ENCODE data around the gene COL4A6.

GRCh38 chrX:108162265-108162664 lies 276.0 kb downstream of the COL4A6 start:
- TF ChIP-seq EZH2phosphoT487 (IDR thresholded peaks at IDR 0.05): no peak
- TF ChIP-seq, protein P1, sequence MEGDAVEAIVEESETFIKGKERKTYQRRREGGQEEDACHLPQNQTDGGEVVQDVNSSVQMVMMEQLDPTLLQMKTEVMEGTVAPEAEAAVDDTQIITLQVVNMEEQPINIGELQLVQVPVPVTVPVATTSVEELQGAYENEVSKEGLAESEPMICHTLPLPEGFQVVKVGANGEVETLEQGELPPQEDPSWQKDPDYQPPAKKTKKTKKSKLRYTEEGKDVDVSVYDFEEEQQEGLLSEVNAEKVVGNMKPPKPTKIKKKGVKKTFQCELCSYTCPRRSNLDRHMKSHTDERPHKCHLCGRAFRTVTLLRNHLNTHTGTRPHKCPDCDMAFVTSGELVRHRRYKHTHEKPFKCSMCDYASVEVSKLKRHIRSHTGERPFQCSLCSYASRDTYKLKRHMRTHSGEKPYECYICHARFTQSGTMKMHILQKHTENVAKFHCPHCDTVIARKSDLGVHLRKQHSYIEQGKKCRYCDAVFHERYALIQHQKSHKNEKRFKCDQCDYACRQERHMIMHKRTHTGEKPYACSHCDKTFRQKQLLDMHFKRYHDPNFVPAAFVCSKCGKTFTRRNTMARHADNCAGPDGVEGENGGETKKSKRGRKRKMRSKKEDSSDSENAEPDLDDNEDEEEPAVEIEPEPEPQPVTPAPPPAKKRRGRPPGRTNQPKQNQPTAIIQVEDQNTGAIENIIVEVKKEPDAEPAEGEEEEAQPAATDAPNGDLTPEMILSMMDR (IDR thresholded peaks at IDR 0.05): no peak

Data from neural progenitor cell (in vitro differentiated cells).